Breast epithelium (tissue), 4 donors: Measurements from ENCODE around the gene BRMS1L. TPM values are rescaled to one million over a fixed set of nuclear protein-coding genes. Genes with fewer than 3 reads are reported as not detected.
A peak's percentile ranks its signal among the peaks of the same experiment; 100 is the strongest.
"Not testable (repeated sequence)": the region's sequence is repeated elsewhere in the genome, so short reads cannot be mapped to it uniquely, and the experiment has no call there.

Experiments used
- DNase-seq, 2 donors: peaks; one replicate each; pipeline ENCODE4 v3.0.0-alpha.2; 2019; ENCODE audit warnings: low spot score in 2 of 2
- H3K27ac ChIP-seq, 2 donors: fragments of 200-600 bp; sonication (generic) in 1 of 2; one replicate each; pipeline ENCODE4 v1.5.1; 2016 to 2019; ENCODE audit warnings: mild to moderate bottlenecking in 1 of 2
- H3K27me3 ChIP-seq, 2 donors: fragments of 200-600 bp; sonication (generic) in 1 of 2; one replicate each; pipeline versions ENCODE4 v1.5.1 to v1.6.0; 2017 to 2019; ENCODE audit warnings: control low read depth in 1 of 2, mild to moderate bottlenecking in 1 of 2
- H3K36me3 ChIP-seq: fragments of 200-600 bp; one replicate; pipeline ENCODE4 v1.5.1; 2019
- H3K4me1 ChIP-seq, 2 donors: fragments of 200-600 bp; sonication (generic); one replicate each; pipeline ENCODE4 v1.5.1; 2016 to 2019; ENCODE audit warnings: control low read depth in 1 of 2
- H3K4me3 ChIP-seq, 3 donors: fragments of 200-600 bp; sonication (generic); 1 replicate in 2 of 3; 2 replicates in 1 of 3; pipeline ENCODE4 v1.5.1; 2016 to 2019; ENCODE audit warnings: mild to moderate bottlenecking in 3 of 3, moderate library complexity in 2 of 3
- H3K9me3 ChIP-seq, 2 donors: fragments of 200-600 bp; sonication (generic) in 1 of 2; one replicate each; pipeline ENCODE4 v1.5.1; 2016 to 2019; ENCODE audit warnings: control low read depth in 1 of 2
- POLR2A ChIP-seq: fragments of 450-650 bp; IDR thresholded peaks from one replicate; pipeline ENCODE4 v1.6.1; 2016; ENCODE audit warnings: antibody characterized with exemption, mild to moderate bottlenecking, moderate library complexity
- POLR2AphosphoS5 ChIP-seq, 3 donors: sonication (generic); formaldehyde crosslinking; IDR thresholded peaks; one replicate each; pipeline ENCODE4 v1.6.1; 2017; ENCODE audit warnings: antibody characterized with exemption in 3 of 3
- intact Hi-C: fragments of 100-400 bp; cut with DNase I; formaldehyde crosslinking; loops from one replicate; pipeline ENCODE4 v1.15.1; 2023; ENCODE audit warnings: low total_unique reads
- total RNA-seq, 3 donors: library from RNA; depleted of rRNA; stranded (reverse); fragments of >200 nt; gene quantifications; one replicate each; pipeline ENCODE4 v1.1.0, GENCODE V29; 2016
- TF ChIP-seq, protein P1 (sequence below), 3 donors: fragments of 450-650 bp; IDR thresholded peaks; one replicate each; pipeline ENCODE4 v1.5.1; 2016 to 2017; ENCODE audit warnings: antibody characterized with exemption in 3 of 3, mild to moderate bottlenecking in 3 of 3, moderate library complexity in 3 of 3

BRMS1L gene
- total RNA-seq, 3 donors from 2014 or later: 5.9 to 9.1 (median 7.5) TPM

DNA sequence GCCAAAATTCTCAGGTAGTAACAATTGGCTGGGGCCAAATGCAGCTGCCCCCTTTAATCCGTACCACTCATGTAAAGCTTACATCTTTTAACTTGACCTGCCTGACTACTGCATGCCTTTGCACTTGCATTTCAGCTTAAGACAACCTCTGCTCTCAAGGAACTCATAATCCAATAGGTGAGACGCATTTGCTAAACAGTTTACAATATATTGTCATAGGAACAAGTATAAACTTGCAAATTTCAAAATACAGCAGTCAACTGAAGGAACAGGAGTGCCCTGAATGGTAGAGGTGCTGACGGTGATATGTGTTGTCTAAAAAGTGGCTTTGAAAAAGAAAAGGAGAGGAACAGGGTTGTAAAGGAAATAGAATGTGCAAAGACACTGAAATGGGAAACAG lies 3.6 kb upstream of the BRMS1L start:
- TF ChIP-seq POLR2AphosphoS5 (IDR thresholded peaks at IDR 0.05): no peak
- no peak for TF ChIP-seq POLR2A
- TF ChIP-seq, protein P1, sequence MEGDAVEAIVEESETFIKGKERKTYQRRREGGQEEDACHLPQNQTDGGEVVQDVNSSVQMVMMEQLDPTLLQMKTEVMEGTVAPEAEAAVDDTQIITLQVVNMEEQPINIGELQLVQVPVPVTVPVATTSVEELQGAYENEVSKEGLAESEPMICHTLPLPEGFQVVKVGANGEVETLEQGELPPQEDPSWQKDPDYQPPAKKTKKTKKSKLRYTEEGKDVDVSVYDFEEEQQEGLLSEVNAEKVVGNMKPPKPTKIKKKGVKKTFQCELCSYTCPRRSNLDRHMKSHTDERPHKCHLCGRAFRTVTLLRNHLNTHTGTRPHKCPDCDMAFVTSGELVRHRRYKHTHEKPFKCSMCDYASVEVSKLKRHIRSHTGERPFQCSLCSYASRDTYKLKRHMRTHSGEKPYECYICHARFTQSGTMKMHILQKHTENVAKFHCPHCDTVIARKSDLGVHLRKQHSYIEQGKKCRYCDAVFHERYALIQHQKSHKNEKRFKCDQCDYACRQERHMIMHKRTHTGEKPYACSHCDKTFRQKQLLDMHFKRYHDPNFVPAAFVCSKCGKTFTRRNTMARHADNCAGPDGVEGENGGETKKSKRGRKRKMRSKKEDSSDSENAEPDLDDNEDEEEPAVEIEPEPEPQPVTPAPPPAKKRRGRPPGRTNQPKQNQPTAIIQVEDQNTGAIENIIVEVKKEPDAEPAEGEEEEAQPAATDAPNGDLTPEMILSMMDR (IDR thresholded peaks at IDR 0.05): no peak
- no peaks in the 10 kb centered on the region for H3K36me3 ChIP-seq
- H3K4me3 ChIP-seq: no peak overlapping the region
- DNase-seq: no peak
- H3K27ac ChIP-seq: no peak overlapping the region
- no peaks in the 10 kb centered on the region for H3K9me3 ChIP-seq
- no peaks in the 10 kb centered on the region for H3K27me3 ChIP-seq
- intact Hi-C loops: no loop called here
- H3K4me1 ChIP-seq: no peaks in the 10 kb centered on the region

DNA sequence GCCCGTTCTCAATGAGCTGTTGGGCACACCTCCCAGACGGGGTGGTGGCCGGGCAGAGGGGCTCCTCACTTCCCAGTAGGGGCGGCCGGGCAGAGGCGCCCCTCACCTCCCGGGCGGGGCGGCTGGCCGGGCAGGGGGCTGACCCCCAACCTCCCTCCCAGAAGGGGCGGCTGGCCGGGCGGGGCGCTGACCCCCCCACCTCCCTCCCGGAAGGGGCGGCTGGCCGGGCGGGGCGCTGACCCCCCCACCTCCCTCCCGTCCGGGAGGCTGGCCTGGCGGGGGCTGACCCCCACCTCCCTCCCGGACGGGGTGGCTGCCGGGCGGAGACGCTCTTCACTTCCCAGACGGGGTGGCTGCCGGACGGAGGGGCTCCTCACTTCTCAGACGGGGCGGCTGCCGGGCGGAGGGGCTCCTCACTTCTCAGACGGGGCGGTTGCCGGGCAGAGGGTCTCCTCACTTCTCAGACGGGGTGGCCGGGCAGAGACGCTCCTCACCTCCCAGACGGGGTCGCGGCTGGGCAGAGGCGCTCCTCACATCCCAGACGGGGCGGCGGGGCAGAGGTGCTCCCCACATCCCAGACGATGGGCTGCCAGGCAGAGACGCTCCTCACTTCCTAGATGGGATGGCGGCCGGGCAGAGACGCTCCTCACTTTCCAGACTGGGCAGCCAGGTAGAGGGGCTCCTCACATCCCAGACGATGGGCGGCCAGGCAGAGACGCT lies 1.5 kb upstream of the BRMS1L start:
- H3K27me3 ChIP-seq, intact Hi-C loops, H3K4me1 ChIP-seq, H3K36me3 ChIP-seq, DNase-seq, H3K9me3 ChIP-seq, H3K27ac ChIP-seq: not testable (repeated sequence)
- H3K4me3 ChIP-seq: peak overlapping the region in 2 of 3 donors; percentile 63 to 85

DNA sequence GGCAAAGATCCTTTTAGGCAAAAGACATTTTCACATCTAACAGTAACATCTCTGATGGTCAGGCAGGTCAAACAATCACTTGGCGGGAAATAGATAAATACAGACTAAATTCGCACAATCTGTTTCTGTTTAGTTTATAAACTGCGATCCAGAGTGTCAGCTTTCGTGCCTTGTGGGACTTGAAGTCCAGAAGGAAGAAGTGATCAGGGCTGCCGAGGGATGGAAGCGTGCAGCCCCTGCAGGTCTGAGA lies 245 bp upstream of the BRMS1L start:
- no peak for DNase-seq
- Histone ChIP-seq H3K9me3 (no peaks in the 10 kb centered on the region), H3K36me3 (no peaks in the 10 kb centered on the region), H3K27me3 (no peaks in the 10 kb centered on the region), H3K27ac (peak overlapping the region; percentile 44 to 95), H3K4me3 (peak overlapping the region; percentile 63 to 87 (median 85)), H3K4me1 (no peaks in the 10 kb centered on the region)
- no peak for TF ChIP-seq POLR2AphosphoS5 (IDR thresholded peaks at IDR 0.05)
- TF ChIP-seq, protein P1 (IDR thresholded peaks at IDR 0.05): no peak
- no peak for TF ChIP-seq POLR2A
- intact Hi-C loops: no loop called here

GRCh38 chr14:35826952-35827416 lies 846 bp downstream of the BRMS1L start:
- intact Hi-C loops: no loop called here
- Histone ChIP-seq H3K4me1 (no peaks in the 10 kb centered on the region), H3K9me3 (no peaks in the 10 kb centered on the region), H3K4me3 (peak overlapping the region; percentile 63 to 87 (median 85)), H3K27me3 (no peaks in the 10 kb centered on the region), H3K27ac (peak overlapping the region; percentile 95 to 98), H3K36me3 (no peaks in the 10 kb centered on the region)
- TF ChIP-seq POLR2AphosphoS5 (IDR thresholded peaks at IDR 0.05) (no peak), POLR2A (no peak)
- TF ChIP-seq, protein P1 (IDR thresholded peaks at IDR 0.05): no peak
- DNase-seq: no peak

- no peak for DNase-seq
- Histone ChIP-seq H3K27me3 (no peaks in the 10 kb centered on the region), H3K4me1 (no peaks in the 10 kb centered on the region), H3K4me3 (peak overlapping the region in 1 of 3 donors; percentile 85), H3K27ac (no peak overlapping the region), H3K9me3 (no peaks in the 10 kb centered on the region), H3K36me3 (no peaks in the 10 kb centered on the region)
- intact Hi-C loops: no loop called here
- TF ChIP-seq POLR2AphosphoS5 (IDR thresholded peaks at IDR 0.05) (no peak), POLR2A (no peak)
- TF ChIP-seq, protein P1 (IDR thresholded peaks at IDR 0.05): no peak
Measured at GRCh38 chr14:35827678-35828472, 1.7 kb downstream of the BRMS1L start.
